Measurements from ENCODE around the gene COL9A1.

DNA sequence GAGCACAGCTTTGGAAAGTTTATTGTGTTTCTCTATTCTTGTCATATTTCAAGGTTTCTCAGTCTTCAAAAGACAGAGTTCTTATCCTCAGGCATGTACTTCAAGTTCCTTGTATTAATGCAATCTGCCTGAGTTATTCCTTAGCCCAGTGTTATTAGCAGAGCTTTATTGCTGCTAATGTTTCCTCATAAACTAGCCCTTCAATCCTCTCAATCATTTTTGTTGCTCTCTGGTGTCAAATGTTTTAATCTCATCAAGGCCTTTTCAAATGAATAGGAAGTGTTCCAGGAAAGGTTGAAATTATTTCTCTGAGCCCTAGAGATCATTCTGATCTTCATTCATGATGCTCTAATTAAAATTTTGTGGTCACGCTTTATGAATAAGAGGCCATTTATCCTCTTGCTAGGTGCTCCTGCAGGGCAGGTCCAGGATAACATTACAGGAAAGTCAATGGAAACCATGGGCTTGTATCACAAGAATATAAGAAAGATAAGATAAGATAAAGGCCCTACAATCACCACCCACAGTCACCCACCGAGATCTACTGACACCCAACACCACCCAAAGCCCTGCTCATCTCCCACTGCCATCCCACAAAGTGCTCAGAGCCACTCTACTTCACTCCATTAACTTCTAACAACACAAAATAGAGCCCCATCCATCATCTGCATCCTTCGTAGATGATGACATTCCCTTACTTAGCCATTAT, 125.9 kb downstream of the COL9A1 start:
- TF ChIP-seq, protein P1, sequence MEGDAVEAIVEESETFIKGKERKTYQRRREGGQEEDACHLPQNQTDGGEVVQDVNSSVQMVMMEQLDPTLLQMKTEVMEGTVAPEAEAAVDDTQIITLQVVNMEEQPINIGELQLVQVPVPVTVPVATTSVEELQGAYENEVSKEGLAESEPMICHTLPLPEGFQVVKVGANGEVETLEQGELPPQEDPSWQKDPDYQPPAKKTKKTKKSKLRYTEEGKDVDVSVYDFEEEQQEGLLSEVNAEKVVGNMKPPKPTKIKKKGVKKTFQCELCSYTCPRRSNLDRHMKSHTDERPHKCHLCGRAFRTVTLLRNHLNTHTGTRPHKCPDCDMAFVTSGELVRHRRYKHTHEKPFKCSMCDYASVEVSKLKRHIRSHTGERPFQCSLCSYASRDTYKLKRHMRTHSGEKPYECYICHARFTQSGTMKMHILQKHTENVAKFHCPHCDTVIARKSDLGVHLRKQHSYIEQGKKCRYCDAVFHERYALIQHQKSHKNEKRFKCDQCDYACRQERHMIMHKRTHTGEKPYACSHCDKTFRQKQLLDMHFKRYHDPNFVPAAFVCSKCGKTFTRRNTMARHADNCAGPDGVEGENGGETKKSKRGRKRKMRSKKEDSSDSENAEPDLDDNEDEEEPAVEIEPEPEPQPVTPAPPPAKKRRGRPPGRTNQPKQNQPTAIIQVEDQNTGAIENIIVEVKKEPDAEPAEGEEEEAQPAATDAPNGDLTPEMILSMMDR (IDR thresholded peaks at IDR 0.05), result no peak
- TF ChIP-seq ZFX (IDR thresholded peaks at IDR 0.05; ENCODE audit: borderline replicate concordance), result no peak
